HEK293T (cell line): Measurements from ENCODE around the gene MLXIPL.

ENCODE experiments used
- CTCF ChIA-PET: fragments of 350-600 bp; formaldehyde crosslinking; extraction: SDS; loops from one replicate; lab custom pipeline; 2021; ENCODE audit warnings: antibody characterized with exemption, inconsistent platforms; lab: Yijun Ruan, JAX
- POLR2A ChIA-PET: fragments of 350-600 bp; formaldehyde crosslinking; extraction: SDS; loops from one replicate; lab custom pipeline; 2020; ENCODE audit warnings: antibody characterized with exemption, inconsistent platforms; lab: Yijun Ruan, JAX
- DNase-seq: peaks from one replicate; pipeline ENCODE4 v3.0.0; 2012; ENCODE audit warnings: mixed read lengths; ENCODE audit errors: extremely low spot score
- ARNT ChIP-seq: fragments of 450-650 bp; IDR thresholded peaks from 2 replicates; pipeline ENCODE4 v1.6.1; 2017; ENCODE audit warnings: mild to moderate bottlenecking
- BHLHE40 ChIP-seq: fragments of 450-650 bp; IDR thresholded peaks from 2 replicates; pipeline ENCODE4 v1.6.1; 2016; ENCODE audit warnings: mild to moderate bottlenecking, moderate library complexity, borderline replicate concordance
- CTBP1 ChIP-seq: fragments of 450-650 bp; IDR thresholded peaks from 2 replicates; pipeline ENCODE4 v1.6.1; 2016; ENCODE audit warnings: borderline replicate concordance
- ELF4 ChIP-seq: fragments of 450-650 bp; IDR thresholded peaks from 2 replicates; pipeline ENCODE4 v1.6.1; 2017; ENCODE audit warnings: antibody characterized with exemption
- FOXA1 ChIP-seq: fragments of 450-650 bp; IDR thresholded peaks from 2 replicates; pipeline ENCODE4 v1.6.1; 2016; ENCODE audit warnings: mild to moderate bottlenecking
- FOXK2 ChIP-seq: fragments of 450-650 bp; IDR thresholded peaks from 2 replicates; pipeline ENCODE4 v1.6.1; 2016; ENCODE audit warnings: mild to moderate bottlenecking
- FOXM1 ChIP-seq: fragments of 450-650 bp; IDR thresholded peaks from 2 replicates; pipeline ENCODE4 v1.6.1; 2017; ENCODE audit warnings: mild to moderate bottlenecking, borderline replicate concordance
- HDGF ChIP-seq: fragments of 450-650 bp; IDR thresholded peaks from 2 replicates; pipeline ENCODE4 v1.6.1; 2017; ENCODE audit warnings: antibody characterized with exemption, borderline replicate concordance
- L3MBTL2 ChIP-seq: fragments of 450-650 bp; conservative IDR thresholded peaks from 2 replicates; pipeline ENCODE4 v1.6.1; 2016; ENCODE audit warnings: mild to moderate bottlenecking
- LEF1 ChIP-seq: fragments of 450-650 bp; IDR thresholded peaks from 2 replicates; pipeline ENCODE4 v1.6.1; 2017; ENCODE audit warnings: mild to moderate bottlenecking, borderline replicate concordance
- NFRKB ChIP-seq: fragments of 450-650 bp; IDR thresholded peaks from 2 replicates; pipeline ENCODE4 v1.6.1; 2016; ENCODE audit warnings: mild to moderate bottlenecking, moderate library complexity
- PKNOX1 ChIP-seq: fragments of 450-650 bp; IDR thresholded peaks from 2 replicates; pipeline ENCODE4 v1.6.1; 2016
- SP1 ChIP-seq: fragments of 450-650 bp; IDR thresholded peaks from 2 replicates; pipeline ENCODE4 v1.6.1; 2017
- SUZ12 ChIP-seq: fragments of 450-650 bp; IDR thresholded peaks from 2 replicates; pipeline ENCODE4 v1.6.1; 2016; ENCODE audit warnings: mild to moderate bottlenecking
- TARDBP ChIP-seq: fragments of 450-650 bp; IDR thresholded peaks from 2 replicates; pipeline ENCODE4 v1.6.1; 2016
- ZNF384 ChIP-seq: fragments of 450-650 bp; IDR thresholded peaks from 2 replicates; pipeline ENCODE4 v1.6.1; 2016

The MLXIPL gene

GRCh38 chr7:73633844-73634243, 9.5 kb upstream of the MLXIPL start:
- POLR2A ChIA-PET, result no interaction called here
- no peak for DNase-seq
- CTCF ChIA-PET, result no interaction called here
- TF ChIP-seq ELF4, result no peak
- no peak for TF ChIP-seq L3MBTL2
- TF ChIP-seq SUZ12, result no peak
- no peak for TF ChIP-seq BHLHE40
- TF ChIP-seq FOXA1, result no peak
- TF ChIP-seq FOXM1, result no peak
- no peak for TF ChIP-seq PKNOX1
- TF ChIP-seq HDGF, result no peak
- no peak for TF ChIP-seq TARDBP
- no peak for TF ChIP-seq SP1
- no peak for TF ChIP-seq FOXK2
- TF ChIP-seq ZNF384, result no peak

GRCh38 chr7:73633323-73633722, 9.0 kb upstream of the MLXIPL start:
- ChIA-PET CTCF (no interaction called here), POLR2A (no interaction called here)
- TF ChIP-seq L3MBTL2 (no peak), BHLHE40 (no peak), ELF4 (no peak), TARDBP (no peak), PKNOX1 (no peak), SP1 (no peak), FOXM1 (no peak), HDGF (no peak), FOXA1 (no peak), NFRKB (no peak), ARNT (no peak)

DNA sequence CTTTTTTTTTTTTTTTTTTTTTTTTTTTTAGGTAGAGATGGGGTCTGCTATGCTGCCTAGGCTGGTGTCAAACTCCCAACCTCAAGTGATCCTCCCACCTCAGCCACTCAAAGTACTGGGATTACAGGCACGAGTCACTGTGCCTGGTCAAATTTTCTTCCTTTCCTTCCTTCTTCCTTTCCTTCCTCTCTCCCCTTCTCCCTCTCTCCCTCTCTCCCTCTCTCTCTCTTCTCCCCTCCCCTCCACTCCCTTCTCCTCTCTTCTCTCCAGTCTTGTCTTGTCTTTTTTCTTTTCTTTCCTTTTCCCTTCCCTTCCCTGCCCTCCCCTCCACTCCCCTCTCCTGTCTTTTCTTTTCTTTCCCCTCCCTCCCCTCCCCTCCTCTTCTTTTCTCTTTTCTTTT, 7.2 kb upstream of the MLXIPL start:
- ChIA-PET POLR2A (no interaction called here), CTCF (no interaction called here)
- no peak for DNase-seq
- TF ChIP-seq FOXK2 (no peak), SUZ12 (no peak), LEF1 (no peak), SP1 (no peak), L3MBTL2 (no peak), FOXM1 (no peak), TARDBP (no peak), ELF4 (no peak), PKNOX1 (no peak), HDGF (no peak), BHLHE40 (no peak), CTBP1 (no peak), ARNT (no peak), NFRKB (no peak), FOXA1 (no peak), ZNF384 (no peak)

More at GRCh38 chr7:73633323-73633722, 9.0 kb upstream of the MLXIPL start:
- DNase-seq, result no peak

GRCh38 chr7:73628504-73628903, 4.2 kb upstream of the MLXIPL start:
- DNase-seq, result no peak
- POLR2A ChIA-PET, result interaction anchor here (1.4 kb wide), 1 partner anchor 72 kb away, joined by 3 read pairs; no protein-coding TSS in a partner anchor
- CTCF ChIA-PET, result interaction anchor here (0.6 to 1.3 kb wide), 6 partner anchors 10 to 110 kb away, joined by 3 to 5 read pairs (median 4); partner anchors contain the start of gene ABHD11
- no peak for TF ChIP-seq ARNT
- no peak for TF ChIP-seq L3MBTL2
- TF ChIP-seq BHLHE40, result no peak
- no peak for TF ChIP-seq TARDBP
- no peak for TF ChIP-seq ZNF384
- no peak for TF ChIP-seq LEF1
- TF ChIP-seq FOXA1, result no peak
- no peak for TF ChIP-seq SUZ12

DNA sequence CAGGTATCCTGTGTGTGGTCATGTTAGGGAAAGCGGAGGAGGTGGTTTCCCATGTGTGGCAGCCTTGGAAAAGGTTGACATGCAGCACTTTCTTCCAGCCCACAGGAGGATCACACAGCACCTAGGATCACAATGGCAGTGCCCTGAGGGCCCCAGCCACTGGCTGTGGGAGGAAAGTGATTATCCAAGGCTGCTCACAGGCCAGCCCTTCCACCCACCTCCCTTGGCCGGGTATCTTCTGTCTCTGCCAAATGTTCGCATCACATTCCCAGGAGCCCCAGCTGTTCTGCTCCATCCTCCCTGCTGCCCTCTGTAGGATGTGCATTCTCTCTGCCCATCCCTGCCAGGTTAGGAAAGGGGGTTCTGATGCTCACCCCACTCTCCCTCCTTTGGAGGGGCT, 2.5 kb upstream of the MLXIPL start:
- POLR2A ChIA-PET, result no interaction called here
- DNase-seq, result no peak
- TF ChIP-seq FOXA1 (no peak), ARNT (no peak), FOXK2 (no peak), L3MBTL2 (no peak), SUZ12 (no peak), NFRKB (no peak)
- CTCF ChIA-PET, result no interaction called here

DNA sequence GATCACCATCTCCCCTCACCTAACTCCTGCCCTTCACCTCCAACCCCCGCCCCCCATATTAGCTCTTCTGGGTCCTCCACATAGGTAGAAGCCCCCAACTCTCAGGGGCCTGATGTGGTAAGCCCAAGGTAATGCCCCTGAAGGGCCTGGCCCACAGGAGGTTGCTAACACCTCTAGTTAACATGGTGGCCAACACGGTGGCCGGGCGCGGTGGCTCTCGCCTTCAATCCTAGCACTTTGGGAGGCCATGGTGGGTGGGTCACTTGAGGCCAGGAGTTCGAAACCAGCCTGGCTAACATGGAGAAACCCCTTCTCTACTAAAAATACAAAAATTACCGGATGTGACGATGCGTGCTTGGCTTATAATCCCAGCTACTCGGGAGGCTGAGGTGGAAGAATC, 954 bp upstream of the MLXIPL start:
- DNase-seq, result no peak
- CTCF ChIA-PET, result no interaction called here
- no peak for TF ChIP-seq FOXA1
- no peak for TF ChIP-seq CTBP1
- TF ChIP-seq TARDBP, result no peak
- TF ChIP-seq ARNT, result no peak
- TF ChIP-seq FOXM1, result no peak
- no peak for TF ChIP-seq ZNF384
- TF ChIP-seq SUZ12, result no peak
- POLR2A ChIA-PET, result no interaction called here

DNA sequence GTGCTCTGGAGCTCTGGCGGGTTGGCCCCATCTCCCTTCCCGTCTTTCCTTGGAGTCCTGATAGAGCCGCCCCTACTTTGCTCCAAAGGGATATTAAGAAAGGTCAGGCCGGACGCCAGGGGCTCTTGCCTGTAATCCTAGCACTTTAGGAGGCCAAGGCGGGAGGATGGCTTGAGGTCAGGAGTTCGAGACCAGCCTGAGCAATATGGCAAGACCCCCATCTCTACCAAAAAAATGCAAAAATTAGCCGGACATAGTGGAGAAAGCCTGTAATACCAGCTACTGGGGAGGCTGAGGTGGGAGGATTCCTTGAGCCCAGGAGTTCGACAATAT, 313 bp upstream of the MLXIPL start:
- ChIA-PET POLR2A (interaction anchor here (0.8 to 1.0 kb wide), 3 partner anchors 13 to 91 kb away, joined by 4 to 6 read pairs (median 4); no protein-coding TSS in a partner anchor), CTCF (interaction anchor here (1.0 kb wide), 1 partner anchor 18 kb away, joined by 6 read pairs; no protein-coding TSS in a partner anchor)
- no peak for DNase-seq
- no peak for TF ChIP-seq SP1
- TF ChIP-seq FOXM1, result no peak
- no peak for TF ChIP-seq SUZ12
- TF ChIP-seq NFRKB, result no peak
- TF ChIP-seq ELF4, result no peak
- no peak for TF ChIP-seq L3MBTL2
- no peak for TF ChIP-seq PKNOX1
- no peak for TF ChIP-seq LEF1
- no peak for TF ChIP-seq TARDBP
- TF ChIP-seq FOXA1, result no peak
- no peak for TF ChIP-seq CTBP1
- no peak for TF ChIP-seq HDGF
